GM18867 (cell line): ENCODE data around the gene LILRA6.

Experiments used
- ATAC-seq: cut with Tn5 transposase; IDR thresholded peaks from one replicate; pipeline ENCODE4 v1.9.1; 2021; ENCODE audit warnings: mild to moderate bottlenecking, moderate library complexity; ENCODE audit not compliant: unreplicated experiment

LILRA6 gene

DNA sequence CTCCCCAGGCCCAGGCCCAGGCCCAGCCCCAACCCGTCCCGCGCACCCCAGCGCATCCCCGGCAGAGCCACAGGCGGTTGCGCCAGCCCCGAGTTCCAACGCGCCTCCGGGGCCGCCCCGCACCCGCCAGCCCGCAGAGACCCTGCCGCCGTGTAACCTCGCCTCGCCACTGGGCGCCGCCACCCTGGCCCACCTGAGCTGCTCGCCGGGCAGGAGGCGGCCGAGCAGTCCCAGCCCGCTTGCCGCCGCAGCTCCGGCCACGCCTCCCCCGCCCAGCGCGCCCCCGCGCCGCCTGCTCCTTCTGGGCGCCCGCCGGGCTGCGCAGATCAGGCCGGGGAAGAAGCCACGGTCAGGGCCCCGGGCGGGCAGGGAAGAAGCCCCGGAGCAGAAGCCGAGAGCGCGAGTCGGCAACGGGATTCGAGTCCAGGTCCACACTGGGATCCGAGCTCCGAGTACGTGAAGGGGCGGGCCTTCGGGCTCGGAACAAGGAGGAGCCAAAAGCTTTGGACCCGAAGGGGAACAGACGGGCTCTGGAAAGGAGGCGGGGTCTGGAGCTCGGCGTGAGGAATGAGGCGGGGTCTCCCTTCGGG is 53.4 kb downstream of the LILRA6 start, which contains the start of gene MBOAT7:
Gene MBOAT7 (minus strand): TSS at position 436 of the 590 bp plus-strand sequence. CDS start 1,072 bp downstream, outside the sequence.
- ATAC-seq = peak; percentile 23

DNA sequence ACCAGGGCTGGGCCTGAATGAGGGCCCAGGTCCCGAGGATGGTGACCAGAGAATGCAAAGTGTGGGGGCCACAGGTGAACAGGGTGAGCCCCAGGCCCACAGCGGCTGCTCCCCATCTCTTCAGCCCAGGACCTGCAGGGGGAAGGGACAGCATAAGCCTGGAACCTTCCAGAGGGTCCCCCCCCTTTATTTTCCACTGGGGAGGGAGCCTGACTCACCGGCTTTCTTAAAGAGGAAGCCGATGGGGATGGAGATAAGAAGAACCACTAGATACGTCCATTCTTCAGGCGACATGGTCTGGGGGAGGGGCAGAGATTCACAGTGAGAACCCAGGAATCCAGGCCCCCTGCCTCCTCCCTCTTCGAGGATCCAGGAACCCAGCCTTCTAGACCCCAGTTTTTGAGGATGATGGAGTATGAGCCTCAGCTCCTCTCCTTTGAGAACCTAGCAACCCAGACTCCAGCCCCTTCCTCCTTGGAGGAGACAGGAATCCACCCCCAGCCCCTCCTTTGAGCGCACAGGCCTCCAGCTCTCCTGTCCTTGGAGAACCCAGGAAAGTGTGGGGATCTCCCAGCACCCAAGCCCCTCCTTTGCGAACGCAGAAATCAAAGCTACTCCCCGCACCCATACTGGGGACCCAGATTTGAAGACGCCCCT is 54.2 kb downstream of the LILRA6 start:
- ATAC-seq = no peak

DNA sequence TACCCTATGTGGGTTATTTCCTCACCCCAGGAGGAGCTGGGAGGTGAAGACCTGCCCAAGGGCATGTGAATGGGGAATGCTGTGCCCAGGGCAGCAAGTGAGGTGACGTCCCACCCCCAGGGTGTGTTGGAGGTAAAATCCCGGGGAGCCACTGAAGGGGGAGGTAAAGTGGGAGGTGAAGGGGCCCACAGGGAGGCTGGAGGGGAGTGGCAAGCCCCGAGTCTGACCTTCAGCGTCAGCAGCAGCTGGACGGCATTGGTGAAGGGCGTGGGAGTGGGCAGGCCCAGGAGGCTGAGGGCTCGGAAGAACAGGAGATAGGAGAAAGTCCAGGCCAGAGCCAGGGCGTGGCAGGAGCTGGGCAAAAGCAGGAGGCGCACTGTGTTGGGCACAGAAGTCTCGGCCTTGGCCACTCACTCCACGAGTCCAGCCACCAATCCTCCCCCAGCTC is 55.6 kb downstream of the LILRA6 start:
- no peak for ATAC-seq
